Activated naive CD8-positive, alpha-beta T cell treated with anti-CD3 and anti-CD28 coated beads, Interleukin-2, amount 10 ng/mL, durations not matched to agents 7 days and 5 days (primary cell): ENCODE data around the gene IL20. TPM values are rescaled to one million over a fixed set of nuclear protein-coding genes. Genes with fewer than 3 reads are reported as not detected.

Experiments
- ATAC-seq: fragments of 150-1000 bp; cut with Tn5 transposase; one replicate; pipeline ENCODE4 v1.10.0; 2021; ENCODE audit warnings: low read depth, moderate library complexity
- POLR2A ChIA-PET: fragments of 350-600 bp; sonication (Branson Sonifier 250); formaldehyde crosslinking; loops from one replicate; lab custom pipeline; 2021; ENCODE audit warnings: antibody characterized with exemption; lab: Charles Lee
- DNase-seq: peaks from one replicate; pipeline ENCODE4 v3.0.0; 2021
- H3K27ac Mint-ChIP-seq: one replicate; pipeline ENCODE4 v1.8.0; 2022; ENCODE audit warnings: mild to moderate bottlenecking, mixed read lengths
- H3K27me3 Mint-ChIP-seq: one replicate; pipeline ENCODE4 v1.8.0; 2022; ENCODE audit warnings: mild to moderate bottlenecking, moderate library complexity, mixed read lengths
- H3K36me3 Mint-ChIP-seq: one replicate; pipeline ENCODE4 v1.8.0; 2021; ENCODE audit warnings: mild to moderate bottlenecking, mixed read lengths
- H3K4me1 Mint-ChIP-seq: one replicate; pipeline ENCODE4 v1.8.0; 2021; ENCODE audit warnings: mixed read lengths
- H3K4me3 Mint-ChIP-seq: one replicate; pipeline ENCODE4 v1.8.0; 2022; ENCODE audit warnings: mild to moderate bottlenecking, moderate library complexity, mixed read lengths
- H3K9me3 Mint-ChIP-seq: one replicate; pipeline ENCODE4 v1.8.0; 2021; ENCODE audit warnings: mixed read lengths
- total RNA-seq, 2 experiments: library from RNA; stranded (reverse); gene quantifications; one replicate each; pipeline ENCODE4 v1.2.3, GENCODE V29; 2021

IL20 gene
- total RNA-seq: not detected

DNA sequence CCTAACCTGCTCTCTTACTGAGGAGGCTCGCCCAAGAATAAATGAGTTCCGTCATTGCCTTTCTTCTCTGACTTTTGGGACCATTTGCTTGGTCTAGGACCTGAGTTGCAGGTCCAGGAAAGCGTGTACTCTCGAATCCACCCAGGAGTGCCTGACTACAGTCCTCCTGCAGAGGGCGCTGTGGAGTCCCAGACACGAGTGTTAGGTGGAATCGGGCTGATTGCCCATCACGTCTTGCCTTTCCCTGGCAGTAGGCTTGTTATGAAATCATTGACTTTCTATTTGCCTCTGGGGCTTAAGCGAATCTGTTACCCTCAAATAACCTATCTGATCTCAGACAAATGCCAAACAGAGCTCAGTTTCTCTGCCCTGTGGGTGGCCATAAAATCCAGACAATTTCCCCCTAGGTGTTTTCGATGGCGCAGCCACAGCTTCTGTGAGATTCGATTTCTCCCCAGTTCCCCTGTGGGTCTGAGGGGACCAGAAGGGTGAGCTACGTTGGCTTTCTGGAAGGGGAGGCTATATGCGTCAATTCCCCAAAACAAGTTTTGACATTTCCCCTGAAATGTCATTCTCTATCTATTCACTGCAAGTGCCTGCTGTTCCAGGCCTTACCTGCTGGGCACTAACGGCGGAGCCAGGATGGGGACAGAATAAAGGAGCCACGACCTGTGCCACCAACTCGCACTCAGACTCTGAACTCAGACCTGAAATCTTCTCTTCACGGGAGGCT, at the start of gene IL20:
IL20 (plus strand) TSS at position 685 of the 733 bp plus-strand sequence. CDS start 230 bp downstream, outside the sequence.
- POLR2A ChIA-PET: no interaction called here
- H3K9me3 Mint-ChIP-seq: peaks cover 2% of the 10 kb centered on the region
- H3K4me1 Mint-ChIP-seq: peaks cover 3% of the 10 kb centered on the region
- no peaks in the 10 kb centered on the region for H3K36me3 Mint-ChIP-seq
- peaks cover 35% of the 10 kb centered on the region for H3K27me3 Mint-ChIP-seq
- ATAC-seq (peak; percentile 79), DNase-seq (peak; percentile 83)
- no peak within 1 kb of the TSS for H3K27ac Mint-ChIP-seq
- H3K4me3 Mint-ChIP-seq: no peak within 1 kb of the TSS

GRCh38 chr1:206816390-206817287, 48.8 kb upstream of the IL20 start:
- POLR2A ChIA-PET: interaction anchor here (0.6 to 1.6 kb wide), 4 partner anchors 11 to 149 kb away, joined by 3 to 7 read pairs (median 4); no protein-coding TSS in a partner anchor
- H3K4me3 Mint-ChIP-seq: peak overlapping the region; percentile 56
- no peak for DNase-seq
- H3K27me3 Mint-ChIP-seq: no peaks in the 10 kb centered on the region
- peaks cover 27% of the 10 kb centered on the region for H3K4me1 Mint-ChIP-seq
- ATAC-seq: peak; percentile 88
- H3K36me3 Mint-ChIP-seq: peaks cover 22% of the 10 kb centered on the region
- H3K27ac Mint-ChIP-seq: peak overlapping the region; percentile 92
- H3K9me3 Mint-ChIP-seq: peaks cover 10% of the 10 kb centered on the region

DNA sequence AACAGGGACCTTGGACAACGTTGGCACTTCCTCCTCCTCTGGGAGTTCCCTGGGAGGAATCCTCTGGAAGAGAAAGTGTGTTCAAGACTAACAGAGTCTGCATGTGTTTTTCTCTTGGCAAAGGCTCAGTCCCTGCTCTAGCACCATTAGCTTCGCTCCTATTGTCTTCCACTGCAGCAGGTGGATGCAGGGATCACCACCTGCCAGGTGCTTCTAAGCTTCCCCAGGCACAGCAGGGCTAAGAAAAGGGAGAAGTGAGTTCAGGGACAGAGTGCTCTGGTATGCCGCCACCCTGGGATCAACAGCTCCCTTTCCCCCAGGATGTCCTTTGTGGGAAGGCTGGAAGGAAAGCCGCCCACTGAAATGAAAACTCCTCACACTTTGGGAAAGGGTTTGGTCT, 43.9 kb upstream of the IL20 start:
- no peaks in the 10 kb centered on the region for H3K27me3 Mint-ChIP-seq
- ATAC-seq (no peak), DNase-seq (no peak)
- no peak overlapping the region for H3K27ac Mint-ChIP-seq
- H3K9me3 Mint-ChIP-seq: no peaks in the 10 kb centered on the region
- H3K36me3 Mint-ChIP-seq: no peaks in the 10 kb centered on the region
- H3K4me1 Mint-ChIP-seq: peaks cover 22% of the 10 kb centered on the region
- POLR2A ChIA-PET: no interaction called here
- H3K4me3 Mint-ChIP-seq: no peak overlapping the region

GRCh38 chr1:206823727-206824126, 41.7 kb upstream of the IL20 start:
- no peaks in the 10 kb centered on the region for H3K27me3 Mint-ChIP-seq
- POLR2A ChIA-PET: no interaction called here
- no peak overlapping the region for H3K27ac Mint-ChIP-seq
- no peak for ATAC-seq
- peaks cover 4% of the 10 kb centered on the region for H3K9me3 Mint-ChIP-seq
- H3K4me1 Mint-ChIP-seq: peaks cover 20% of the 10 kb centered on the region
- H3K36me3 Mint-ChIP-seq: no peaks in the 10 kb centered on the region
- no peak for DNase-seq
- no peak overlapping the region for H3K4me3 Mint-ChIP-seq

GRCh38 chr1:206824331-206824730, 41.1 kb upstream of the IL20 start:
- no peaks in the 10 kb centered on the region for H3K27me3 Mint-ChIP-seq
- no peak for ATAC-seq
- peaks cover 4% of the 10 kb centered on the region for H3K9me3 Mint-ChIP-seq
- peaks cover 26% of the 10 kb centered on the region for H3K4me1 Mint-ChIP-seq
- no peak for DNase-seq
- no peak overlapping the region for H3K27ac Mint-ChIP-seq
- POLR2A ChIA-PET: no interaction called here
- no peaks in the 10 kb centered on the region for H3K36me3 Mint-ChIP-seq
- no peak overlapping the region for H3K4me3 Mint-ChIP-seq

DNA sequence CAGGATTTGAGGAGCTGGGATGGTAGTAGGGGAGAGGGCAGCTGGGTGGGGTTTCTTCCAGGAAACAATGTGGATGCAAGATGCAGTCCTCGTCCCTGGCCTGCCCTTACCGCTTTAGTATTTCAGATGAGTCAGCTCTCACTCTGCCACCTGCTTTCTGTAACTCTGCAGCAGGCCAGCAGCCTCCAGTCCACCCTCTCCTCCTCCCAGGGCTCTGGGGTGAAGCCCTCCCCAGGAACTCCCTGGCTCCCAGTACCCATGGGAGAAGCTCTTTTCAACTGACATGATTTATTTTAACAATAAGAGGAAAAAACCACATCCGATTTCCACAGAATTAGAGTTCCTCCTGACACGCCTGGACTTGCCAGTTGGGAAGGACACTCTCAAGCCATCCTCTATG, 39.0 kb upstream of the IL20 start:
- Mint-ChIP-seq H3K4me3 (no peak overlapping the region), H3K27ac (no peak overlapping the region), H3K9me3 (peaks cover 4% of the 10 kb centered on the region), H3K36me3 (no peaks in the 10 kb centered on the region), H3K27me3 (no peaks in the 10 kb centered on the region), H3K4me1 (peaks cover 38% of the 10 kb centered on the region)
- ATAC-seq: no peak
- DNase-seq: no peak
- POLR2A ChIA-PET: interaction anchor here (0.5 kb wide), 1 partner anchor 112 kb away, joined by 5 read pairs; no protein-coding TSS in a partner anchor

GRCh38 chr1:206828061-206828460, 37.4 kb upstream of the IL20 start:
- POLR2A ChIA-PET: no interaction called here
- Mint-ChIP-seq H3K4me1 (peaks cover 53% of the 10 kb centered on the region), H3K27ac (no peak overlapping the region), H3K36me3 (no peaks in the 10 kb centered on the region), H3K9me3 (peaks cover 4% of the 10 kb centered on the region), H3K4me3 (no peak overlapping the region), H3K27me3 (no peaks in the 10 kb centered on the region)
- ATAC-seq (no peak), DNase-seq (no peak)

DNA sequence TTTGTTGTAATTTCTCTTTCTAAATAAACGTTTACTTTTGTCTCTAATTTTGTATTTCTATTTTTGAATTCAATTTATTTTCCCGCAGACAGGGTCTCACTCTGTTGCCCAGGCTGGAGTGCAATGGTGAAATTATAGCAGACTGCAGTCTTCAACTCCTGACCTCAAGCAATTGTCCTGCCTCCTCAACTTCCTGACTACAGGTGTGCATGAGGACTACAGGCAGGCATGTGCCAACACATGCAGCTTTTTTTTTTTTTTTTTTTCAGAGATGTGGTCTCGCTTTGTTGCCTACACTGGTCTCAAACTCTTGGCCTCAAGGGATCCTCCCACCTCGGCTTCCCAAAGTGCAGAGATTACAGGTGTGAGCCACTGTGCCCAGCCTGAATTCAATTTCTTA, 36.7 kb upstream of the IL20 start:
- no peaks in the 10 kb centered on the region for H3K27me3 Mint-ChIP-seq
- no peaks in the 10 kb centered on the region for H3K36me3 Mint-ChIP-seq
- H3K4me3 Mint-ChIP-seq: peak overlapping the region; percentile 79
- POLR2A ChIA-PET: interaction anchor here (0.6 to 1.3 kb wide), 5 partner anchors 12 to 259 kb away, joined by 5 to 8 read pairs (median 5); no protein-coding TSS in a partner anchor
- no peak for DNase-seq
- H3K4me1 Mint-ChIP-seq: peaks cover 60% of the 10 kb centered on the region
- peaks cover 4% of the 10 kb centered on the region for H3K9me3 Mint-ChIP-seq
- peak overlapping the region; percentile 90 for H3K27ac Mint-ChIP-seq
- ATAC-seq: no peak

GRCh38 chr1:206829282-206829681, 36.1 kb upstream of the IL20 start:
- DNase-seq: no peak
- Mint-ChIP-seq H3K4me3 (peak overlapping the region; percentile 79), H3K27ac (peak overlapping the region; percentile 90), H3K36me3 (no peaks in the 10 kb centered on the region), H3K9me3 (peaks cover 4% of the 10 kb centered on the region), H3K27me3 (no peaks in the 10 kb centered on the region), H3K4me1 (peaks cover 60% of the 10 kb centered on the region)
- POLR2A ChIA-PET: interaction anchor here (0.6 to 1.3 kb wide), 5 partner anchors 12 to 260 kb away, joined by 5 to 8 read pairs (median 5); no protein-coding TSS in a partner anchor
- ATAC-seq: peak; percentile 57

- H3K27me3 Mint-ChIP-seq: peaks cover 2% of the 10 kb centered on the region
- no peaks in the 10 kb centered on the region for H3K36me3 Mint-ChIP-seq
- peaks cover 57% of the 10 kb centered on the region for H3K4me1 Mint-ChIP-seq
- POLR2A ChIA-PET: interaction anchor here (1.1 kb wide), 1 partner anchor 24 kb away, joined by 8 read pairs; no protein-coding TSS in a partner anchor
- DNase-seq (no peak), ATAC-seq (peak; percentile 62)
- H3K27ac Mint-ChIP-seq: peak overlapping the region; percentile 90
- peak overlapping the region; percentile 39 for H3K4me3 Mint-ChIP-seq
- peaks cover 4% of the 10 kb centered on the region for H3K9me3 Mint-ChIP-seq
Observed at GRCh38 chr1:206829875-206830274, 35.5 kb upstream of the IL20 start.

DNA sequence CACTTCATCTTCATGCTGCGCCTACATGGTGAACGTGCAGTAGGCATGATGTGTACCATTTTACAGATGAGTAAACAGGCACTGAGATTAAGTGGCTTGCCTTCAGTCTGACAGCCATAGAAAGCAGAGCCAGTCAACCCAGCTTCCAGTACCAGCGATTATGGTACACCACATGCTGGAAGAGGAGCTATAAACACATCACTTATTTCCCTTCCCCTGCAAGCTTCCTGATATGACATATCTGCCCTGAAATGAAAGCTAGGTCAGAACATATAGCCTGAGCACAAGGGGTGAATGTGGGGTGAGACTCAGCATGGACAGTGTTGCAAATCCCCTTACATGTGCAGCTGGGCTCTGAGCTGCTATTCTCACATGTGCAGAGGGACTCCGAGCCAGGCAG, 33.8 kb upstream of the IL20 start:
- Mint-ChIP-seq H3K4me3 (no peak overlapping the region), H3K4me1 (peaks cover 54% of the 10 kb centered on the region)
- POLR2A ChIA-PET: no interaction called here

GRCh38 chr1:206832352-206832880, 33.0 kb upstream of the IL20 start:
- Mint-ChIP-seq H3K27ac (peak overlapping the region; percentile 27), H3K36me3 (no peaks in the 10 kb centered on the region), H3K9me3 (no peaks in the 10 kb centered on the region), H3K27me3 (peaks cover 11% of the 10 kb centered on the region), H3K4me3 (peak overlapping the region; percentile 57), H3K4me1 (peaks cover 51% of the 10 kb centered on the region)
- ATAC-seq: no peak
- no peak for DNase-seq
- POLR2A ChIA-PET: interaction anchor here (1.0 to 1.3 kb wide), 2 partner anchors 15 kb away, joined by 4 to 5 read pairs; no protein-coding TSS in a partner anchor

More for the DNA sequence above, 33.8 kb upstream of the IL20 start:
- DNase-seq (no peak), ATAC-seq (no peak)
- peaks cover 2% of the 10 kb centered on the region for H3K9me3 Mint-ChIP-seq
- no peaks in the 10 kb centered on the region for H3K36me3 Mint-ChIP-seq
- H3K27me3 Mint-ChIP-seq: peaks cover 6% of the 10 kb centered on the region
- no peak overlapping the region for H3K27ac Mint-ChIP-seq
